ENCODE measurements around the gene PPM1H.
"Not testable (repeated sequence)": the region's sequence is repeated elsewhere in the genome, so short reads cannot be mapped to it uniquely, and the experiment has no call there.

Gene PPM1H, protein sequence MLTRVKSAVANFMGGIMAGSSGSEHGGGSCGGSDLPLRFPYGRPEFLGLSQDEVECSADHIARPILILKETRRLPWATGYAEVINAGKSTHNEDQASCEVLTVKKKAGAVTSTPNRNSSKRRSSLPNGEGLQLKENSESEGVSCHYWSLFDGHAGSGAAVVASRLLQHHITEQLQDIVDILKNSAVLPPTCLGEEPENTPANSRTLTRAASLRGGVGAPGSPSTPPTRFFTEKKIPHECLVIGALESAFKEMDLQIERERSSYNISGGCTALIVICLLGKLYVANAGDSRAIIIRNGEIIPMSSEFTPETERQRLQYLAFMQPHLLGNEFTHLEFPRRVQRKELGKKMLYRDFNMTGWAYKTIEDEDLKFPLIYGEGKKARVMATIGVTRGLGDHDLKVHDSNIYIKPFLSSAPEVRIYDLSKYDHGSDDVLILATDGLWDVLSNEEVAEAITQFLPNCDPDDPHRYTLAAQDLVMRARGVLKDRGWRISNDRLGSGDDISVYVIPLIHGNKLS

DNA sequence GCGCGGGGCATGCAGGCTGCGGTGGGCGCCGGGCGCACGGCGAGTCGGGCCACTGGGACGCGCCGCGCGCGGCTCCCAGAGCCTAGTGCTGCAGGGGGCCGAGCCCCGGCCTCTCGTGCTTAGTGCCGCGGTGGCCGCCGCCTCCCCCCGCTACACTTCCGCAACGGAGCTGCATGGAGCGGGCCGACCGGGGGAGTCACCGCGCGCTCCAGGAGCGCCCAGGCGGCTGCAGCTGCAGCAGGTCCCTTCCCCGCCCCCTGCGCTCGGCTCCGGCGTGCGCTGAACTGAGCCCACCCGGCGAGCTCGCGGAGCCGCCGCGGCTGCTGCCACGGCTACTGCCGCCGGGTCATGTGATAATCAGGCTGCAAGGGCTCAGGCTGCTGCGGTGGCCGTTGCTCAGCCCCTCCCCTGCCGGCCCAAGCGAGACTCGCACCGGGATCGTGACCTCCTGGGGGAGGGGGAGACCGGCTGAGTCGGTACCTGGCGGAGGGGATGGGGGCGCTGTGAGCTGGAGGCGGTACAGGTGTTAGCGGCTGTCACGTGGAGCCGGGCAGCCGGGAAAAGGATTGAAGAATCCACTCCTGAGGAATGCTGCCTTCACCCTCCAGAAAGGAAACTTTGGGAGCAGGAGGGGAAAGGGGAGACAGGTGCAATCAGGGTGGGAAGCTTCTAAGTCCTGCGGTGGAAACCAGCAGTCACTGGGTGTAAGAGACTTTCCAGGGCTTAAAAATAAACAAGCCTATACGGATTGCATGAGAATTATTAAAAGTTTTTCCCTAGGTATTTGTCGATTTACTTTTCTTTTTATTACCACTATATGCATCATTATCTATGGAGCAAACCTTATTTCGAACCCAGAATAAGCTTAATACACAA lies at the start of gene PPM1H:
Gene PPM1H (minus strand): TSS at position 352 of the 876 bp plus-strand sequence. CDS start 414 bp downstream, outside the sequence.
- DNase-seq = peak; percentile 56

DNA sequence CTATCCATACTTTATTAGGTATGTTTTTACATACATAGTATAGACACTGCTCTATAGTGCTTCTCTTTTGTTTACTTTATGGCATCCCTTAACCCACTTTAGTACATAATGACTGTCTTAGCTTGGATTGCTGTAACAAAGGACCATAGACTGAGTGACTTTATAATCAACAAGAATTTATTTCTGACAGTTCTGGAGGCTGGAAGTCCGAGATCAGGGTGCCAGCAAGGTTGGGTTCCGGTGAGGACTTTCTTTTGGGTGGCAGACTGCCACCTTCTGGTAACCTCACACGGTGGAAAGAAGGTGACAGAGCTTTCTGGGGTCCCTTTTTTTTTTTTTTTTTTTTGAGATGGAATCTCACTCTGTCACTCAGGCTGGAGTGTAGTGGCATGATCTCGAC lies 48.6 kb upstream of the PPM1H start:
- no peak for DNase-seq

DNA sequence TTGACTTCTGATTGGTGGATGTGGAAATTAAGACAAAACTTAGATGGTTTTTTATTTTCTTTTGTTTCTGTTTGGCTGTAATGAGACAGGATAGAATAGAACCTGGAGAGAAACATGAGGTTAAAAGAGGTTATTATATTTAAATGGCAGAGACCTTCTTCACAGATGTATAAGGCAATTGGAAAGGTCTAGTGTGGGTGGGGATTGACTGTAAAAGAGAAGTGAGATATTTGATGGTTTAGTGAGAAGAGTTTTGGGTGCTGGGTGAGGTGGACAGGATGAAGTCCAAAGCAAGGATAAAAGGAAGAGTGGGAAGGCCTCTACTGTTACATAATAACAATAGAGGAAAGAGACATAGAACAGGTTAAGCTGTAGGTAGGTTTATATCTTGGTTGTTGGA lies 43.8 kb upstream of the PPM1H start:
- no peak for DNase-seq

DNA sequence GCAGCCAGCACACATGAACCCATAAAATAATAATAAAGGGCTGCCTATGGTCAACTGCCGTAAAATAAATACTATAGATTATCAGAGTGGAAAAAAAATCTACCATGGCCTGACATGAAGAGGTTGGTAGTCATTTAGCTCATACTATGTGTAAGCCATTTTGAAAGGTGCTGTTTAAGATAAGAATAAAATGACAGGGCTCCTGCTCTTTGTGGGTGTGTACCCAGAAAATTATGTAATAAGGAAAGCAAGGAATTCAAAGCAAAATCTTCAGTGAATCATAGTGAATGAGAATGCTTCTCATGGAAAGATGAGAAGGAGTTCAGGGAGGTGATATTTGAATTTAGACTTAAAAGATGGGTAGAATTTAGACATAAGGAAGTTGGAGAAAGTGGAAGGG lies 42.9 kb upstream of the PPM1H start:
- no peak for DNase-seq

DNA sequence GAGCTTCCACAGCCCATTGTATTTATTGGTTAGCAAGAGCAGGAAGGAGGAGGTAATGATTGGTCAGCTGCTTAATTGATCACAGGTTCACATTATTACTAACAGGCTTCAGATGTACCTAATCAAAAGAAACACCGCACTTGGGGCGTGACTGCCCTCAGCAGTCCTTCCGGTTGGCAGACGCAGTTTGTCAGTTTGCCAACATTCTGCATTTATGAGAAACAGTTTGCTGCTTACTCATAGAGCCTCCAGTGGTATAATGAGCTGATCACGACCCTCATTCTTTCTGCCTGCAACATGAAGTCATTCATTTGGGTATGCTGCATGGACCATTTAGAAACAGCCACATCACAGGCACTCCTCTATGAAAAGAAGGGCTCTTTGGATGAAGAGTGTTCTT lies 42.5 kb upstream of the PPM1H start:
- DNase-seq = no peak

DNA sequence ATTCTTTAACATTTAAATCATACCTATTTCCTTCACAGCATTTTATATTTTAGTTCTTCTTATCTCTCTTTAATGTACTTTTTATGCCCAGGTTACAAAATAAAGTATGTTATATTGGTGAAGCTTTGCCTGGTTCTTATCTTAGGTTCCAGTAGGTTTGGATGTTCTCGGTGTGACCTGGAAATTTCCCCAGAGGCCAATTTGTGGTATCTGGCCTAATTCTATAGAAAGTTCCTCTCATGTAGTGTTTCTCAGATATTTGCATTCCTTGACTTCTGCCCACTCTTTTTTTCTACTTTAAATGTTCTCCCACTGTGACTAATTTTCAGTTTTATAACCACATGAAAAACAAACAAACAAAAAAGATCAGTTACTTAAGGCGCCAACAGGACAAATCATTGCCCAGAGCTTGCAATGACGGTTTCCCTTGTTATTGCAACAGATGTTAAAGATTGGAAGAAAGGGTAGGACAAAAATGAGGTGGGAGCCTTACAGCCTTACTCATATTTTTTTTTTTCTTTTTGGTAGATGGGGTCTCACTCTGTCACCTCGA lies 41.2 kb upstream of the PPM1H start:
- no peak for DNase-seq

DNA sequence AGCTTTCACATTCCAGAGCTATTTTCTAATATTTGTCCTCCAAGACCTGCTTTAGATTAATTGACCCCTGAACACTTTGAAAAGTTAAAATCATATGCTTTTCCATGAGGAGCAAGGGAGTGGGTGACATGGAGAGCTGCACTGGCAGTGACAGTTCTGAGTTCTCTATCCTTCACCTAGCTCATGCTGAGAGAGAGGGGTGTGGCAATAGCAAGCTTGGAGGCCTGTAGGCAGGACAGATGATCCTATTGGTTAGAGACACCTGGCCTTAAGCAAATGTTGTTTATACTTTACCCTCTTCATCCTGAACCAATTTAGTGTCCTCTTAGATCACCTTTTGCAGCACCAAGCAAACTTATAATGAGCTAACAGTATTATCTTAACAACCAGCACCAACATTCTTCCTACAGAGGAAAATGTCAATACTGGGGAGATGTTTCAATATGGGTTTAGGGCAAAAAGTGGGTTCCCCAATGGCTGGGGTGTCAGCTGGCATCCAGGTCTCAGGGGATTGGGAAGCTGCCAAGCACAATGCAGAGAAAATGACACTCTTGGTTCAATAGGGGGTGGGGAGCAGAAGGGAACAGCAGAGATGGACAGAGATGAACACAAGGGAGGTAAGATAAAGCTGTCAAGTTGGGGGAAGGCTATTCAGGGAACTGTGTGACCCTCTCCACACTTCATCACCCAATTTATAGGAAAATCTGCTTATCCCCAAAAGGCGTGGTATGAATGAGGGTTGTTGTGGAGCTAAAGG lies 37.0 kb upstream of the PPM1H start:
- DNase-seq = no peak

DNA sequence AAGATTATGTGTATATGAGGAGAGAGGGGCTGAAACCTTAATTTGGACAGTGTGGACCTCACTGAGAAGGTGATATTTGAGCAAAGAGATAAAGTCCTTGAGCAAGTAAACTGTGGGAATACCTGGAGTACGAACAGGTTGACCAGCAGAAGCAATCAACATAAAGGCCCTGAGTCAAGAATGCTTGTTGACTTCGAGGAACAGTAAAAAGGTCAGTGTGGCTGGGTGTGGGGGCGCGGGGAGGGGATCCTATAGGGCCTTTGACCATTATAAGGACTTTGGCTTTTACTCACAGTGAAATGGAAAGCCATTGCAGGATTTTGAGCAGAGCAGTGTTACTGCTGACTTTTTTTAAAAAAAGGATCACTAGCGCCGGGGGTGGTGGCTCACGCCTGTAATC lies 34.7 kb upstream of the PPM1H start:
- no peak for DNase-seq

DNA sequence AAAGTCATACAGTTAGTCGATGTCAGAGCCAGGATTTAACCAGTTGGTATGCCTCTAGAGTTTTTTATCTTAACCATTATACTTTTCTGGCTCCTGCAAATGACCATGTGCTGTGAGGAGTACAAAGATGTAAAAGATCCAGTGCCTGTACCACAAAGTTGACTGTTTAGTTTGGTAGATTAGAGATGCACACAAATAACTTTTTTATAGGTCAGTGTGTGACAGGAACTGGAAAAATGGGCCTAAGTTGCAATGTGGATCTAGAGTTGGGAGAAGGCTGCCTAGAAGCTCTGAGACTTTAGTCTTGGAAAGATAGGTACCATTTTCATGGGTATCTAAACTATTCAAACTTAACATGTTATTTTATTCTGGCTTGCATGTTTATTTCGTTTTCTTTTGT lies 32.8 kb upstream of the PPM1H start:
- DNase-seq = no peak

DNA sequence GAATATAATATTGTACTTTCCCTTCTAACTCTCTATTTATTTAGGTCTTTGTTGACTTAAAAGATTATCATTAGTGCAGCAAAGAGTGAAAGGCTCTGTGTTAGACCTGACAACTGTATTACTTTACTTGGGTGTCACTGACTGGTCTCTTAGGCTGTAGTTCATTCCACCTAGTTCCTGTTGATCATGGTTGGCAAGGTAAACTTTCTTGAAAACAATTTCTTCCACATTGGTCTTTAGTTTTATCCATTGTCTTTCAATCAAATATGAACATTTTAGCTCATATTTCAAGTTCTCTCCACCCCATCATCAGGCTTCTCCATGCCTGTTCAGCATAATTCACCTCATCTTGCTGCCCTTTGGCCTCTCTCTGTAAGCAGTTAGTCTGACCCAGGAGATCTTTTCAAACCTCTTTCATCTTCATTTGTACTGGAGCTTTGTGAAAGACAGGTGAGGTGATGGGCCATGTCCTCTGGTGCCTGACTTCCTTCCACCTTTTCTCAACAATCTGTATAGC lies 32.1 kb upstream of the PPM1H start:
- DNase-seq = no peak

DNA sequence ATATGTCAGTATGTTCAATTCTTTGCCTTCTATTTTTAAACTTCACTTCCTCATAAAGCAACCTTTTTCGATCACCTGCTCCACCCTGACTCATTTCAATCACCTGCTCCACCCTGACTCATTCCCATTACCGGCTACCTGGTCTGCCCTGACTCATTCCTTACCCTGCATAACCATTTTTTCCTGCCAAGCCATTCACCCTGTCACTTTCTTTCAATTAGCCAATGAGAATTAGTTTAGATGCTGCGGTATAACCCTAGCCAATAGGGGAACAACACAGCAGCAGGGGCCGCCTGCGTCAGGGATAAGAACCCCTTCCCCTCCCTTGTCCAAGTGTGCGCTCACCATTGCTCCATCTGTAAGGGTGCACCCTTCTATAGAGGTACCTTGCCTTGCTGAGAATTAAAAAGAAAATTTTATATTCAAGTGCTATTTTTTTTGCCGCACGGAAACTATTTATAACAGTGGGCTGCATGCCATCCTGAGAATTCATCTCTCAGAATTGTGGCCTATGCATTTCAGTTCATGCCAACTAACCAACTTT lies 31.6 kb upstream of the PPM1H start:
- DNase-seq = not testable (repeated sequence)

DNA sequence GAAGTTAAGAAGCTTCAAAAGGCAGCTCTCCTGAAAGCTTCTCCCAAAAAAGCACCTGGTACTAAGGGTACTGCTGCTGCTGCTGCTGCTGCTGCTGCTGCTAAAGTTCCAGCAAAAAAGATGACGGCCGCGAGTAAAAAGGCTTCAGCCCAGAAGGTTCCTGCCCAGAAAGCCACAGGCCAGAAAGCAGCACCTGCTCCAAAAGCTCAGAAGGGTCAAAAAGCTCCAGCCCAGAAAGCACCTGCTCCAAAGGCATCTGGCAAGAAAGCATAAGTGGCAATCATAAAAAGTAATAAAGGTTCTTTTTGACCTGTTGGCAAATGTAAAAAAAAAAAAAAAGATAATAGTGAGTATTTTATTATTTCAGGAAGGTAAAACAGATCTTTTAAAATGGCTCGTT lies 30.8 kb upstream of the PPM1H start:
- DNase-seq = not testable (repeated sequence)

DNA sequence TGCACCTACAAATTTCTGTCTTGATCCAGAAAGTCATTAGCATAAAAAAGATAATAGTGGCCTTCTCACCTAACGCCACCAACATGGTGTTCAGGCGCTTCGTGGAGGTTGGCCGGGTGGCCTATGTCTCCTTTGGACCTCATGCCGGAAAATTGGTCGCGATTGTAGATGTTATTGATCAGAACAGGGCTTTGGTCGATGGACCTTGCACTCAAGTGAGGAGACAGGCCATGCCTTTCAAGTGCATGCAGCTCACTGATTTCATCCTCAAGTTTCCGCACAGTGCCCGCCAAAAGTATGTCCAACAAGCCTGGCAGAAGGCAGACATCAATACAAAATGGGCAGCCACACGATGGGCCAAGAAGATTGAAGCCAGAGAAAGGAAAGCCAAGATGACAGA lies 30.3 kb upstream of the PPM1H start:
- not testable (repeated sequence) for DNase-seq

DNA sequence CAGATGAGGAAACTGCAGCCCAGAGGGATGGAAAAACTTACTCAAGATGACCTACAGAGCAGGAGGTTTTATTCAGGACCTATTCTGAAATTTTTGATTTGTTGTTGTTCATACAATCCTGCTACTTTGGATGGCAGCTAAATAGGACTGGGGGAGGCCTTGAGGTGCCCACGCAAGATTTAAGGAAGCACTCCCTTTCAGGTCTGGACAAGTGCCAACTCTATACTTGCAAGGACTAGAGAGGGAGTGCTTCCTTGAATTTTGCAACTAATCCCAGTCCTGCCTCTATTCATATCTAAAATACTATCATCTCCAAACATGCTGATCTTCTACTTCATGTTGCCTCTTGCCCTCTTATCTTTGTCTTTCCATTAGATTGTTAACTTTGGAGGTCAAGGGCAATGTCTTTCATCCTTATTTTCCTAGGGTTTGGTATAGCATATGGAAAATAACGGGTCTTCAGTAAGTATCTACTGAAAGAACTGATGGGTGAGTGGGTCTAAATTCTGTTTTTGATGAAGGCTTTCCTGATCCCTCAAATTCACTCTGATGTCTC lies 28.6 kb upstream of the PPM1H start:
- no peak for DNase-seq

DNA sequence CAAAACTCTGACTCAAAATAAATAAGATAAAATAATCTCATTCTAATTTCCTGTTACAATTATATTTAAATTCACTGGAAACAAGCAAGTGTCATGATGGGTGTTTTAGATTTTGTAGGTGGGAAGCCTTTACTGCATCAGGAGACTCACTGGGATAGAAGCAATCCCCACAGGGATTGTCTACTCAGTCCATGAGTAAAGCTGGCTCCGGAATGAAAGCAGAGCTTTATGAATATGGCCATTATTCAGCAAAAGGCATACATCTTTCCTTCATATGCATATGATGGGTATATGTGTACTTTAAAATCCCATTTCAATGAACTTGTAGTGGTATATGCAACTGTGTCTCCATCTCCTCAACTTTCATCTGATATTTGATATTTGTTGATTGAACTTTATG lies 25.4 kb upstream of the PPM1H start:
- no peak for DNase-seq

DNA sequence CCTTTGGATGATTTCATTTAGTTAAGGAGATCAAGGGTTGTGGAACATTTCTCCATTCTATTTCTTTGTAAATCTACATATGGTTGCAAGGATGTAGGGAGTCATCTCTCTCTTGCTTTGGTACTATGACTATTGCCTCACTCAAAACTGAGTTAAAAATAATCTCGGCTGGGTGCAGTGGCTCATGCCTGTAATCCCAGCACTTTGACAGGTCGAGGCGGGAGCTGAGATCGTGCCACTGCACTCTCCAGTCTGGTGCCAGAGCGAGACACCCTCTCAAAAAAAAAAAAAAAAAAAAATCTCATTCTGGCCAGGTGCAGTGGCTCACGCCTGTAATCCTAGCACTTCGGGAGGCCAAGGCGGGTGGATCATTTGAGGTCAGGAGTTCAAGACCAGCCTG lies 24.8 kb upstream of the PPM1H start:
- DNase-seq = no peak

DNA sequence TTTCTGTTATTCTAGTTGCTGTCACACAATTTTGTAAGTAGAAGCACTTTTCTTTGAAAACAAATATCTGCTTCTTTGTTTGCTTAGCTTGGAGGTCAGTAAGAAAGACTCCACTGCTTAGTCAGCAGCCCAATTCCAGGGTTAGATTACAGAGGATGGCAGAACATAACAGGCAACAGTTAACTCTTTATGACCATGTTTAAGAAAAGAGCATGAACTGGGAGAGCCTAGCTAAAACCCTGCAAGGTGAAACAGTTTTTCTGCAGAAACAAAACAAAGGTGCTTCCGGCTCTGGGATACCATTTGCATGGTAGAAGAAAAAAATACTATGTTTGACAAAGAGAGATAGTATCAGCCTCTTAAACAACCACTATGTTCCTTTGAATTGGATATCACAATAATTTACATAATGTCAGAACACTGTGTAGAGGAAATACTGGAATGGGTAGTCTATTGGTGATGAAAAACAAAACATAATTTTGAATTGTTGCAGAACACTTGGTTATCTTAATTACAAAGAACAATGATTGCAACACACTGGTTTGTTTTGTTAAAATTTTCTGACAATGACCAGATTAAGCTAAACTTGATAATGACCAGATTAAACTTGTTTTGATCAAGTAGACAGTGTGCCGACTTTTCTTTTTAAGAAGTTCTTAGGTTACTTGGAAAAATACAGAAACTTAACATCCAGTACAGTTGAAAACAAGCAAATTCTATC lies 22.4 kb upstream of the PPM1H start:
- no peak for DNase-seq

DNA sequence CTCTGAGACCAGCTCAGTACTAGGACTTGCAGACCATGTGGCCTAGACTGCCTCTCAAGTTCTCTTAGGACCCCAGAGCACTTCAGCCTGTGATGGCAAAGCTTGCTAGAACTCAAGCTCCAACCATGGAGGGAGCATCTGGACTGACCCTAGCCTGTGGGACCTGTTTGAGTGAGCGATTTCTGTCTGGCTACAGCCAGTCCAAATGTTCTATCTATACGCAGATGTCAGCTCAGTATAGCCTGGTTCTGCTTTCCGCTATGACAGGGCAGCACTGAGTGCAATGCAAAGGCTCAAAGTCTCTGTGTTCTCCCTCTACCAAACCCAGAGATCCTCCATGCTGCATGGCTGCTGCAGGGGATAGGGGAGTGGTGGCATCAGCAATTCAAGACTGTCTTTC lies 20.7 kb upstream of the PPM1H start:
- no peak for DNase-seq

DNA sequence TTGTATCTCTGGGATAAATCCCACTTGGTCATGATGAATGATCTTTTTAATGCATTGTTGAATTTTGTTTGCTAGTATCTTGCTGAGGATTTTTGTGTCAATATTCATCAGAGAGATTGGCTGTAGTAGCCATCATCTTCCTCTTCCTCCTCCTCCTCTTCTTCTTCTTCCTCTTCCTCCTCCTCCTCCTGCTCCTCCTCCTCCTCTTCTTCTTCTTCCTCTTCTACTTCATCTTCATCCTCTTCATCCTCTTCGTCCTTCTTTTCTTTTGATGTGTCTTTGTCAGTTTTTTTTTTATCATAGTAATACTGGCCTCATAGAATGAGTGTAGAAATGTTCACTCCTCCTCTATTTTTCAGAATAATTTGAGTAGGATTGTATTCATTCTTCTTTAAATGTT lies 15.4 kb upstream of the PPM1H start:
- DNase-seq = no peak

DNA sequence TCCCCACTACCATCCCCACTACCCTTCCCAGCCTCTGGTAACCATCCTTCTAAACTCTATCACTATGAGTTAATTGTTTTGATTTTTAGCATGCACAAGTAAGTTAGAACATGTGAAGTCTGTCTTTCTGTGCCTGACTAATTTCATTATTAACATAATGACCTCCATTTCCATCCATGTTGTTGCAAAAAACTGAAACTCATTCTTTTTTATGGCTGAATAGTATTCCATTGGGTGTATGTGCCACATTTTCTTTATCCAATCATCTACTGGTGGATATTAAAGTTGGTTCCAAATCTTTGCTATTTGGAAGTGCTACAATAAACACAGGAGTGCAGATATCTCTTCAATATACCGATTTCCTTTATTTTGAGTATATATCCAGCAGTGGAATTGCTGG lies 13.2 kb upstream of the PPM1H start:
- DNase-seq = no peak

DNA sequence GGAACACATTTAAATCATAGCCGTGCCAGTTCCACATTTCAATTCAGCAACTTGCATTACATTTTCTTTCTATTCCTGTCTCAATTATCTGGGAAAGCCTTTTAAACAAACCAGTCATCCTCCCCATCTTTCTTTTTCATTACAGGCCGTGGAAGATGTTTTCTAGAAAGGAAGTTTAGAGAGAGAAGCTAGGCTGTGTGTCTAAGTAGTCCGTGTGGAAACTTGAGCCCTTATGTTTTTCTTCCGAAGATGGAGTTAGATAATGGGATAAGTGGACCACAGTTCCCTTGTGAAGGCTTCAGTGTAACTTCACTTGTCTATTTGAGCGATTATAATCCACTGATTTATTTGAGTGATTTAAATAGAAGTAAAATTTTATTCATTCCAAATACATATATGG lies 12.4 kb upstream of the PPM1H start:
- no peak for DNase-seq
